ENCODE data around the gene TOM1.
"Not testable (repeated sequence)": the region's sequence is repeated elsewhere in the genome, so short reads cannot be mapped to it uniquely, and the experiment has no call there.

Gene TOM1

DNA sequence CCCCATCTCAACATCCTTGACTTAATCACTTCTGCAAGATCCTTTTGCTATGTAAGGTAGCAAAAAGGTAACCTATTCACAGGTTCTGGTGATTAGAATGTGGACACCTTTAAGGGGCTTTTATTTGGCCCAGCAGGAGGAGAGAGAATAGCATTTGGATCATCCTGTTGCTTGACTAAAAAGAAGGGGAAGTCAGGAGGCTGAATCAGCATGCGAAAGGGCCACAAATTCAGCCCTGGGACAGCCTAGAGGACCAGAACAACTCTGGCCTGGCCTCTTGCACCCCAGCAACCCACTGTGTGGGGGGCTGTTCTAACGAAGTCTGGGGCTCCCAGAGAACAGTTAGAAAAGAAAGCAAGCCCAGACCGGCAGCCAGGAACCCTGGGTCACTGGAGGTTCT, 78.0 kb downstream of the TOM1 start:
- DNase-seq, result no peak

DNA sequence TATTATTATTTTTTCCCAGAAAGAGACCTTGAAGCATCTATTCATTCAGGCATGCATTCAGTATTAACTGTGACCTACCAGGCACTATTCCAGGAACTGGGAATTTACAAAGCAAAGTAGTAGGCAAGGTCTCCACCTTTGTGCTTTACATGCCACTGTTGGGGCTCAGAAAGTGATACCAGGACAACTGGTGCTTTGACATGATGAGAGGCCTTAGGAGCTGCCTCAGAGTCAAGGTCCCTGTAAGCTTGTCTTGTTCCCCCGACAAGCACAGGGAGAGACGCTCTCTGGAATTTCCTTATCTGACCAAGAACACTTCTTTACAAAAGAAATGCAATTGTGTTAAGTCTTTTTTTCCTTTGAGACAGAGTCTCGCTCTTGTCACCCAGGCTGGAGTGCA, 78.9 kb downstream of the TOM1 start:
- no peak for DNase-seq

DNA sequence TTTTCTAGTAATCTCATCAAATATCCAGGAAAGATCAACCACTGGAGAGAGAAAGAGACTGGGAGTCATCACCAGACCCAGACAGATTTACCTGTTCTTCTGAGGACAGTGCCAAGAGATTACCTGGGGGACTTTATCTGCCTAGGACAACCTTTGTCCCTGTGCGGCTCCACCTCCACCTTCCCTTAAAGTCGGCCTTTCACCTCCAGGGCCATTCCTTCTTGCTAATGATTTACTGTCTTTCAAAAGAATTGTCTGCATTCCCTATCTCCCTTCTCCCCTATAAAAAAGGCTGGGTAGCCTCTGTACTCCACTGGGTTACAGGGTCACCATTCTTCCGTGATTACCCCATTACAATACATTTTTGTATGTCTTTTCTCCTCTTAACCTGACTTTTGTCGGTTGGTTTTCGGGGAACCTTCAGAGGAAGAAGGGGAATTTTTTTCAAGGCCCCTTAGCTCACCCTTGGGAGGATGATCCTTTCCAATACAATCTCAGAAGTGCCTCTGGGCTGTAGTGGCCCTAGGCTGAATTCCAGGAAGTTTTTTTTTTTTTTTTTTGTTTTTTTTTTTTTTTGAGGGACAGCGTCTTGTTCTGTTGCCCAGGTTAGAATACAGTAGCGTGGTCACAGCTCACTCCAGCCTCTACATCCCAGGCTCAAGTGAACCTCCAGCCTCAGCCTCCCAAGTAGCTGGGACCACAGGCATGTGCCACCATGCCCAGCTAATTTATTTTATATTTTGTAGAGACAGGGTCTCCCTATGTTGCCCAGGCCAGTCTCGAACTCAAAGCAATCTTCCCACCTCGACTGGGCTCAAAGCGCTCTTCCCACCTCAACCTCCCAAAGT, 79.7 kb downstream of the TOM1 start:
- no peak for DNase-seq

DNA sequence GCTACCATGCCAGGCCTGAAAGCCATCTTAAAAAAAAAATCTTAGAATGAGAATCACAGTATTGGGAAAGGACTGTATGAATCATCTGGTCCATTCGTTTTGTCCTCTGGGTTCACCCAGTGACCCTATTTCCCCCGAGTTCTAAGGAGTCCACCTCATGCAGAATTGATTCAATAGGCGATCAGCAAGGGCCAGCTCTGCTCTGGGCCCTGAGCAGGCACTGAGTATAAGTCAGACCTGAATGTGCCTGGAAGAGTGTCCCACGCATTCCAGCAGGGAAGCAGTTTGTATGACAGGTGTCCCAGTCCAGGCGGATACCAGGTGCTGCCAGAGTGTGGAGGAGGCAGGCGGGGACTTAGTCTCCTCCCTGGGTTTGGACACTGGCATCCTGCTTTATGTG, 80.3 kb downstream of the TOM1 start:
- no peak for DNase-seq

DNA sequence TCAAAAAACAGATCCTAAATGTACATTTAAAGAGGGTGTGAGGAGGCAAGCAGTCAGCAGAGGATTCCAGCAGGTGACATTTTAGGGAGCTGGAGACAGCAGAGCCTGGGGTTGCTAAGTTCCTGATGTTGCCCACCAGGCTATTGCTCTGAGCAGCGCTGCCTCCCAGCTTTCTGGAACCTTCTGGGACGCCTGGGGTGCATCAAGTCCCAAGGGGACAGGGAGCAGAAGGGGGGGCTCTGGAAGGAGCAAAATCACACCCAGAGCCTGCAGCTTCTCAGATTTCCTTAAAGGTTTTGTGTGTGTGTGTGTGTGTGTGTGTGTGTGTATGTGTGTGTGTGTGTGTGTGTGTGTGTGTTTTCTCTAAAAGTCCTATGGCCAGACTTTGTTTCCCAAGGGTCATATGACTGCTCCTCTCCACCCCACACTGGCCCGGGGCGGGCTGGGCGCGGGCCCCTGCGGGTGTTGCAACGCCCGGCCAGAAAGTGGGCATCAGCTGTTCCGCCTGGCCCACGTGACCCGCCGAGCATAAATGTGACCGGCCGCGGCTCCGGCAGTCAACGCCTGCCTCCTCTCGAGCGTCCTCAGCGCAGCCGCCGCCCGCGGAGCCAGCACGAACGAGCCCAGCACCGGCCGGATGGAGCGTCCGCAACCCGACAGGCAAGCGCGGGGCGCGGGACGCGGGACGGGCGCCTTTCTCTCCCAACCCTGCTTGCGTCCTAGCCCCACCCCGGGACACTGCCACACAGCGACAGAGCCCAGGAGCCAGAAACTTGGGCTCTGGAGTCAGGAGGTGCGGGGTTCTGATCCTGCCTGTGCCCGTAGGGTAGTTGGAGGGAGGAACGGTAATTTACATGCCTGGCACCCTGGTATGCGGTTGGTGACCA, 81.1 kb downstream of the TOM1 start, which contains the start of gene HMOX1:
HMOX1 (plus strand) TSS at position 560 of the 887 bp plus-strand sequence; CDS start at position 638, 78 bp downstream.
- DNase-seq, result no peak

DNA sequence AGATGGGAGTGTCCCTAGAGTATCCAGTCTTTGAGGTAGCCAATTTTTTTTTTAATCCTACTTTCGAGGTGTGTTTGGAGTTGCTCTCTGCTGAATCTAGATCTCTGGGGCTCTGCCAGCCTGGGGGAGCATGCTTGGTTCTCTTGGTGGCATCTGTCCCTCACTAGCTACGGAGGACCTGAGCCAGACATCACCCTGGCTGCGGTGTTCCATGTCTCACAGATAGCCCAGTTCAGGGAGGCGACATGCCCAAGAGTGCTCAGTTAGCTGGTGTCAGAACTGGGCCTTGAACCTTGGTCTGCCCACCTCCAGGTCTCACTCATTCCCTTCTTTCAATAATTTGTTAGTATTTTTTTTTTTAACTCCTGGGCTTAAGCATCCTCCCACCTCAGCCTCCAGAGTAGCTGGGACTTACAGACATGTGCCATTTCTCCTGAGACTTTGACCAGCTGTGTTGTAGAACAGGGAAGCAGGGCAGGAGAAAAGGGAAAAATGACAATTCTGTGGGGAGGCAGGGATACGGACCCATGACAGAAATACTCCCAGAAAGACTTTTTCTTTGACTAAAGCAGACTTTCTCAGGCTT, 81.8 kb downstream of the TOM1 start:
- DNase-seq, result no peak

DNA sequence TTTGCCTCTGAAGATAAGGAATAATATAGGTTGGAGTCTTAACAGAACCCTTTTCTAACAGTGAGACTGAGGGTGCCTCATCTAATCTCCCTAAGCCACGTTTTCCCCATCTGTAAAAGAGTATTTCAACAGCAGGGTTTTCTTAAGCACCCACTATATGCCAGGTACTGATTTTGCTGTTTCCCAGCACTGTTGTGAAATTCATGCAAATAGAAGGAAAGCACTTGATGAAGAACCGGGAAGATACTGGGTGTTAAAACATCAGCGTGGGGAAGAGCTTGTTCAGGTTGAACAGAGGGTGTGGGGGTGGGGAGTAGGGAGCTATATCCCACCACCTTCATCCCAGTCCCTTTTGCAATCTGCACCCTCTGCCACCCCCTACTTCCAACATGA, 84.0 kb downstream of the TOM1 start:
- no peak for DNase-seq

DNA sequence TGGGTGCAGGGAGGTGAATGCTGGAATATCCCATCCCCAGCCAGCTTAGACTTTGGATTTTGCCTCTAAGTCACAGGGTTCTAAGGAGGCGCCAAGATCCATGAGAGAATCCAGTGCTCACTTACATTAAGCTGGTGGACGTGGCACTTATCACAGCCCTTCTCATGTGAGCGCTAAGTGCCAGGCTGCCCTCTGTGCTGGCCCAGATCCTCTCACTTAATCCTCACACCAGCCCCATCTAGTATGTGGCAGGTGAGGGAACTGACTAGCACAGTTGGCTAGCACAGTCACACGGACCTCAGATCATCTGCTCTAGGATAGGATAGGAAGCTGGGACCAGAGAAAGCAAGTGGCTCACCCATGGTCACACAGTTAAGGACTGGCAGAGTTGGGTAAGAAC, 84.8 kb downstream of the TOM1 start:
- DNase-seq, result no peak

DNA sequence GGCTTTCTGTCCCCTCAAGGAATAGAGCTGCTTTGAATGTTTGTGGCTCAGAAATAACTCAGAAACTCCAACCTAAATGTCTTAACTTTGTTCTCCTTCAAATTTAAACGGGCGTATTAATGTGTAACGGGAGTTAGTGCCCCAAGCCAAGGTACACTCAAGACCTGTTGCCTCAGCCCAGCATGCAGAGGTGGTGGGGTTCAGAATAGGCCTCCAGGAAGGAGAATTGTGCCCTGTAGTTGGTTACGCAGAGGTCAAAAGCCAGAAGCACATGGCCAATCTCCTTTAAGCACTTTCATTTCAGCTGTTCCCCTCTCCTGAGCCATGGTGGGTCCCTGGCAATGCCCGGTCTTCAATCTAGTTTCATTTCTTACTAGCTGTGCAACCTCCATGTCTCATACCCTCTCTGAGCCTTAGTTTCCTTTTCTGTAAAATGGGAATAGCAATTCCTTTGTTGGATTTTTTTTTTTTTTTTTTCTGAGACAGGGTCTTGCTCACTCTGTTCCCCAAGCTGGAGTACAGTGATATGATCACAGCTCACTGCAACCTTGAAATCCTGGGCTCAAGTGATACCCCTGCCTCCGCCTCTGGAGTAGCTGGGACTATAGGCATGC, 85.4 kb downstream of the TOM1 start:
- DNase-seq, result no peak

DNA sequence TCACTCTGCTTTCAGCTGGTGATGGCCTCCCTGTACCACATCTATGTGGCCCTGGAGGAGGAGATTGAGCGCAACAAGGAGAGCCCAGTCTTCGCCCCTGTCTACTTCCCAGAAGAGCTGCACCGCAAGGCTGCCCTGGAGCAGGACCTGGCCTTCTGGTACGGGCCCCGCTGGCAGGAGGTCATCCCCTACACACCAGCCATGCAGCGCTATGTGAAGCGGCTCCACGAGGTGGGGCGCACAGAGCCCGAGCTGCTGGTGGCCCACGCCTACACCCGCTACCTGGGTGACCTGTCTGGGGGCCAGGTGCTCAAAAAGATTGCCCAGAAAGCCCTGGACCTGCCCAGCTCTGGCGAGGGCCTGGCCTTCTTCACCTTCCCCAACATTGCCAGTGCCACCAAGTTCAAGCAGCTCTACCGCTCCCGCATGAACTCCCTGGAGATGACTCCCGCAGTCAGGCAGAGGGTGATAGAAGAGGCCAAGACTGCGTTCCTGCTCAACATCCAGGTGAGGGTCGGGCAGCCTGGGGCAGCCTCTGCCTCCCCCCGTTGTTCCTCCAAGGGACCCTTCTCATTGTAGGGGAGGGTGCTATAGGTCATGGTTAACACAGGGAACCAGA, 87.1 kb downstream of the TOM1 start:
- DNase-seq, result no peak

DNA sequence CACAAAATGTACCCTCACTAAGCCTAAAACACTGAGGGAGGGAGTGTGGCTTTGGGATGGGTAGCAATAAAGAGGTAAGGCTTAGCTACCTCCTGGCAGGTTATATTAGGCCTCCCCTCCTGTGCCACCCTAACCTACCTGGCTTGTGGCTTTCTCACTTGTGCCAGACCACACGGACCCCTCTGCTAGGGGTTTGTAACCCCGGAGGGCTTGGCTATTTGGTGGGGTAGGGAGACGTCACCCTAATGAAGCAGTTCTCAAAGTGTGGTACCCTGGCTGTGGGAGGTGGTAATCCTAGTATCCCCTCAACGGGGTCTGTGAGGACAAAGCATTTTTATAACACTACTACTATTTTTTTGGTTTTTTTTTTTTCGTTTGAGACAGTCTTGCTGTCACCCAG, 91.2 kb downstream of the TOM1 start:
- no peak for DNase-seq

DNA sequence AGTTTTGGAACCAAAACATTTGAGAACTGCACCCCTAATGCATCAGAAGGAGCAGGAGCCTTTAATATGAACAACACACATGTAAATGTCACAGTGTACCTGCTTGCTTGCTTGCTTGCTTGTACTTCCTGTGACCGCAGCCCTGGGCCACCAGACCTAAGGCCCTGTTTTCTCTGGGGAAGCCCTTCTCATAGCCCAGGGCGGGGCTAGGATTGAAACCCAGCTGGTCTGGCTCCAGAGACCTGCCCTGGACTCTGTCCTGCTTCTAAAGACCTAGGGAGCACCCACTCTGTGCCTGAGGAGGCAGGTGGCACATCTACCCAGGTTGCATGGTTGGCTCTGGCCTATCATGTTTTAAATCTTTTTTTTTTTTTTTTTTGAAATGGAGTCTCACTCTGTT, 92.7 kb downstream of the TOM1 start:
- DNase-seq, result no peak

DNA sequence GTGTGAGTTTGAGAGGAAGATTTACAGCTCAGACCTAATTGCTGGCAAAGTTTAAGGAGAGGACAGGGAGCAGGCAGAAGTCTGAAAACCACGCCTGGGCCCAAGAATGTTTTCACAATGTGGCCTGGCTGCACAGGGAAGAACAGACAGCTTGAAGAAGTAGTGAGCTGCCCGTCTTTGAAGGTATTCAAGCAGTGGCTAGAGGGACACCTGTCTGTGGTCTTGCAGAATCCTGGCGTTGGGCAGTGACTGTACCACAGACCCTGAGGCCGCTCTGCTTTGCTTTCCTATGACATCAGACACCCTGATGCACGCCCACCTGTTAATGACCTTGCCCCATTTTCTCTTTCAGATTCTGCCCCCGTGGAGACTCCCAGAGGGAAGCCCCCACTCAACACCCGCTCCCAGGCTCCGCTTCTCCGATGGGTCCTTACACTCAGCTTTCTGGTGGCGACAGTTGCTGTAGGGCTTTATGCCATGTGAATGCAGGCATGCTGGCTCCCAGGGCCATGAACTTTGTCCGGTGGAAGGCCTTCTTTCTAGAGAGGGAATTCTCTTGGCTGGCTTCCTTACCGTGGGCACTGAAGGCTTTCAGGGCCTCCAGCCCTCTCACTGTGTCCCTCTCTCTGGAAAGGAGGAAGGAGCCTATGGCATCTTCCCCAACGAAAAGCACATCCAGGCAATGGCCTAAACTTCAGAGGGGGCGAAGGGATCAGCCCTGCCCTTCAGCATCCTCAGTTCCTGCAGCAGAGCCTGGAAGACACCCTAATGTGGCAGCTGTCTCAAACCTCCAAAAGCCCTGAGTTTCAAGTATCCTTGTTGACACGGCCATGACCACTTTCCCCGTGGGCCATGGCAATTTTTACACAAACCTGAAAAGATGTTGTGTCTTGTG, 93.7 kb downstream of the TOM1 start:
- no peak for DNase-seq

DNA sequence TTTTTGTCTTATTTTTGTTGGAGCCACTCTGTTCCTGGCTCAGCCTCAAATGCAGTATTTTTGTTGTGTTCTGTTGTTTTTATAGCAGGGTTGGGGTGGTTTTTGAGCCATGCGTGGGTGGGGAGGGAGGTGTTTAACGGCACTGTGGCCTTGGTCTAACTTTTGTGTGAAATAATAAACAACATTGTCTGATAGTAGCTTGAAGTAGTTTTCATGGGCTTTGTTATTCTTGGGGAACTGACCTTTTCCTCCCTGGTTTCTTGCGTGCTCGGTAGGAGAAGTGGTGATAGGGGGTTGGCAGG, 94.3 kb downstream of the TOM1 start:
- no peak for DNase-seq

DNA sequence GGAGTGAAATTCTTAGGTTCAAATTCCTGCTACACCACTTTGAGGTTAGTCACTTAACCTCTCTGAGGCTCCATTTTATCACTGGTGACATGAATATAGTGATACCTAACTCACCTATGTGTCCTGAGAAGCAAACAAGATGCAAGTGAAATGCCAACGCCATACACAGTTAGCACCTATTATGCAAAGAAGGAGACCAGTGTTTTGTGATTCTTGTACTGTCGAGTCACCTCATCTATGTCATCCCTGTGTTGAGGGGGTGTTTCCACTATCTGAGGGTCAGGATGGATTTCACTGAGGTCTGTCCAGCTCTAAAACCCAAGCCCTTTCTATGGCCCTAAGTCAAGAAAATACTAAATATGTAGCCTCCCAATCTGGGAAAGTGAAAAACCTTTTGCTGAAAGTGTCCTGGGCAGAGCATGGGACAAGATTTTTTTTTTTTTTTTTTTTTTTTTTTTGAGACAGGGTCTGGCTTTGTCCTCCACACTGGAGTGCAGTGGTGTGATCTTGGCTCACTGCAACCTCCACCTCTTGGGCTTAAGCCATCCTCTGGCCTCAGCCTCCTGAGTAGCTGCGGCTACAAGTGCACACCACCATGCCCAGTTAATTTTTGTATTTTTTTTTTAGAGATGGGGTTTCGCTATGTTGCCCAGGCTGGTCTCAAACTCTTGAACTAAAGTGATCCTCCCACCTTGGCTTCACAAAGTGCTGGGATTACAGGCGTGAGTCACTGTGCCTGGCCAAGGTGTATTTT, 95.3 kb downstream of the TOM1 start:
- DNase-seq, result no peak

DNA sequence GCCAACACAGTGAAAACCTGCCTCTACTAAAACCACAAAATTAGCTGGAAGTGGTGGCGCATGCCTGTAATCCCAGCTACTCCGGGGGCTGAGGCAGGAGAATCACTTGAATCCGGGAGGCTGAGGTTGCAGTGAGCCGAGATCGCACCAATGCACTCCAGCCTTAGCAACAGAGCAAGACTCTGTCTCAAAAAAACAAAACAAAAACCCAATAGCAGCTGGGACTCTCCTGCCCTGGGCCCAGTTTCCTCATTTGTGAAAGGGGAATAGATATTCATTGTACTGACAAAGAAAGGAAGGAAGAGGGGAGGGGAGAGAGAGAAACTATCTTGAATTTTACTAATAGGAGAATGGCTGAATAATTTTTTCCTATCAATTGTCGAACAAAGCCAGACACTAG, 96.9 kb downstream of the TOM1 start:
- DNase-seq, result not testable (repeated sequence)

DNA sequence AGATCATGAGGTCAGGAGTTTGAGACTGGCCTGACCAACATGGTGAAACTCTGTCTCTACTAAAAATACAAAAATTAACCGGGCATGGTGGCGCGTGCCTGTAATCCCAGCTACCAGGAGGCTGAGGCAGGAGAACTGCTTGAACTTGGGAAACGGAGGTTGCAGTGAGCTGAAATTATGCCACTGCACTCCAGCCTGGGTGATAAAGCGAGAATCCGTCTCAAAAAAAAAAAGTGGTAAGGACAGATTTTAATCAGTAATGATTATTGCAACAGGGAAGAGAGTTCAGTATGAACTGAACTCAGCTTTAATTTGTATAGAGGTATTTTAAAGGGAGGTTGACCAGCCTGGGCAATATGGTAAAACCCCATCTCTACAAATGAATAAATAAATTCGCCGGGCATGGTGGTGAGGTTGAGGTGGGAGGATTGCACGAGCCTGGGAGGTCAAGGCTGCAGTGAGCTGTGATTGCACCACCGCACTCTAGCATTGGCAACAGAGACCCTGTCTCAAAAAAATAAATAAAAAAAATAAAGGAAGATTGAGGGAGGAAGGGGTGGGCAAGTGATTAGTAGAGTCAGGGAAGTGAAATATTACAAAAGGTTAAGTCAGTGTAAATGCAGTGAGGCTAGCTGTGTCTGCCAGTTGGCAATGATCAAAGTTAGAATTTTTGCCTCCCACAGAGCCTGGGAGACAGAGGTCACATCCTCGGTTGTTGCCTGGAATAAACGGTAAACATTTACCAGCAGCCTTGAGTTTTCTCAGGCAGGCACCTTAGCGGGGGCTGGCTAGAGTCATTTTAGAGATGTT, 97.6 kb downstream of the TOM1 start:
- no peak for DNase-seq

Measured in SIG-M5 (cell line).